Medulla oblongata (tissue), 1 donor: ENCODE measurements around the gene PDE9A.

Experiments
- DNase-seq: peaks from one replicate; pipeline ENCODE4 v3.0.0-alpha.2; 2015; ENCODE audit errors: extremely low spot score

Gene PDE9A

DNA sequence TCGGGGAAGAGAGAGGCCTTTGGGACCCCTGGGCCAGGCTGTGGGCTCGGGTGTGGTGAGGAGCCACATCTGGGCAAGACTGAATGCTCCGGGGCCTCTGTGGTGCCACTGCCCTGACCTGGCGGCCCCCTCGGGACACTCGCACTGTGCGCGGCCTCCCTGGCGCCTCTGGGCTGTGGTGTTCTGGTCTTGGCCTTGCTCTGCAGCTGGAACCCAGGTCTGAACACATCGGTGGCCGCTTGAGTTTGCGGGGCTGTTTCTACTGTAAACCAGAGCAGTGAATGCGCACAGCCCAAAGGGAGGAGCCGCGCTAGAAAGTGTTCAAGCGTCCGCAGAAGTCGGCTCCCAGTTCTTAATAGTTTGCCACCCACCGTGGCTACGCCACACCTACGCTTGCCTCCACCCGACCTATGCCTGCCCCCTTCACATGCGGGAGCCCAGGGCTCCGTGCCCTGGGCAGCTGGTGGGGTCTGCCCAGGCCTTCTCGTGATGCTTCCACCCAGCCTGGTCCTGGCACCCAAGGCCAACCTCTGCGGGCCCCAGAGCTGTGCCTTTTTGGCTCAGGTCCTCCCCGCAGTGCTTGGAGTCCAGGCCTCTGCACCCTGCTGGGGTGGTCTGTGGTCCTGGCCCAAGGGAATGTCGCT, 4.4 kb downstream of the PDE9A start:
- no peak for DNase-seq

DNA sequence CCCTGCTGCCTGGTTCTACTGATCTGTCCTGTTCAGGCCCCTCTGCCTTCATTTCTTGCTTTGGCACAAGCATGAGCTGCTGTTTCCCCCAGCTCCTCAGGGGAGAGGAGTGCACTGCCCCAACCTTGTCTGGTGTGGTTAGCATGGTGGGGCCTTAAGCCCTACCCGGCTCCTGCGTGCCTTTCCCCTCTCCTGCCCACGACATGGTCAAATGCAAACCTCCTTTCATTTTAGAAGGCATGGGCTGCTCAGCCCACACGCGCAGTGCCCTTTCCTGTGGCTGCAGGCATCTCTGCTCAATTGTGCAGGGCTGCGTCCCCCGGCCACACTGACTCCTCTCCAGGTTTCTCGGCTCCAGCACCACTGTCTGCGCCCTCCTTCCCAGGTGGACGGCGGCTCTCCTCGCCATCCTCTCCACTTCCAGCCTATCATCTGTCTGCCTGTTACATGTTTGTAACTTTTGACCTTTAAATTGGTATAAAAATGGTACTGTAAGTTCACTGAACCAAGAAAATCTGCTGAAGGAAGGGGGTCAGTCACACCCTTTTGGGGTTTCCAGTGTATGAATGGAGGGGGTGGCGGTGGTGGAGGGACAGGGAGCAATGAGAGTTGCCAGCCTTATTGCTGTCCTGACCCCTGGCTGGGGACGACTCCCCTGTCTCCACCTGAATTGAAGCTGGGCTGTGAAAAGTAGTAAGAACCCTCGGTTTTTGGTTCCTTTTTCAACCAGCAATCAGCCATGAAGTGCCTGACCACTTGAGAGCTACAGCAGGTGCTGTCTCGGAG, 5.1 kb downstream of the PDE9A start:
- no peak for DNase-seq

- DNase-seq = no peak
Measured at GRCh38 chr21:42659416-42660117, 6.1 kb downstream of the PDE9A start.

DNA sequence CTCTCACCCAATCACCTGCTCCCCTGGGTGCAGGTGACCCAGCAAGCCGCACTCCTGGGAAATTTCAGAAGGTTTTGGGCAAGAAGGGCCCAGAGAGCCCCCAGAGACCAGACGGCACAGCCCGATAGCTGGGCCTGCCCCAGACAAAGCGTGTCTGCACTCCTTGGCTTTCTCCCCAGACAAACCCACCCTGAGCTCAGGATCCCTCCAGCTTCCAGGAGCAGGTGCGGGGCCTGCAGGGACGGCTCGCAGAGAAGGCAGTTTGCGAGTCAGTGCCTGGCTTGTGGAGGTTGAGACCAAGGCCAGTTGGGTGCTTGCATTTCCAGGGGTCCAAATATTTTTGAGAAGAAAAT, 6.7 kb downstream of the PDE9A start:
- no peak for DNase-seq

- no peak for DNase-seq
Measured at GRCh38 chr21:42661688-42662429, 8.4 kb downstream of the PDE9A start.

DNA sequence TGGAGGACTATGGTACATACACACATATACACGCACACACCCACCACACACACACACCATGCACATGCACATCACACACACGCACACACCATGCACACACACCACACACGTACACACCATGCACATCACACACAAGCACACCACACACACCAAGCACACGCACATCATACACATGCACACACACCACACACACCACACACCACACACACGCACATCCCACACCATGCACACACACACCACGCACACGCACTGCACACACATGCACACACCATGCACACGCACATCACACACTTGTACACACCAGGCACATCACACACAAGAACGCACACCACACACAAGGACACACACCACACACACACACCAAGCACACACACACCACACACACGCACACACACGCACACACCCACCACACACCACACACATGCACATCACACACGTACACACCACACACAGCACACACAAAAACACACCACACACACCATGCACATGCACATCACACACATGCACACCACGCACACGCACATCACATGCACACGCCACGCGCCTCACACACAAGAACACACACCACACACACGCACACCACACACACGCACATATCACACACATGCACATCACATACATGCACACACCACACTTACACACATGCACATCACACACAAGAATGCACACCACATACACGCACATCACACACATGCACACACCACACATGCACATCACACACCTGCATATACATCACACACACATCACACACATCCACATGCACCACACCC, 9.2 kb downstream of the PDE9A start:
- no peak for DNase-seq

GRCh38 chr21:42663200-42663750, 9.9 kb downstream of the PDE9A start:
- DNase-seq = no peak

- peak; percentile 43 for DNase-seq
Measured at GRCh38 chr21:42663860-42664535, 10.6 kb downstream of the PDE9A start.

DNA sequence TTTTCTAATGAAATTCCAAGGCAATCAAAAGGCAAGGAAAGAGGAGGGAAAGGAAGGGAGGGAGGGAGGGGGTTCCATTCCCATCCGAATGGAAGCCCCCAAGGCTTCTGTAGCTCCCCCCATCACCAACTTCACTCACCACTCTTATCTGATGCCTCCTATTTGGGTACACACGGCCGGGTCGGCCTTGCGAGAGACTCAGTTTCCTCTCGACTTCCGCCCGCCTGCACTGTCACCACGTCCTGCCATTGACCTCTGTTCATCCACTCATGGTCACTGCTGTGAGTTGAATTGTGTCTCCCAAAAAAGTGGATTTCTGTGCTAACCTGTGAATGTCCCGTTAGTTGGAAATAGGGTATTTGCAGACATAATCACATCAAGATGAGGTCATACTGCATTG, 11.2 kb downstream of the PDE9A start:
- DNase-seq = no peak

GRCh38 chr21:42665026-42665425, 11.6 kb downstream of the PDE9A start:
- DNase-seq = no peak

GRCh38 chr21:42665484-42665883, 12.1 kb downstream of the PDE9A start:
- DNase-seq = peak; percentile 42

DNA sequence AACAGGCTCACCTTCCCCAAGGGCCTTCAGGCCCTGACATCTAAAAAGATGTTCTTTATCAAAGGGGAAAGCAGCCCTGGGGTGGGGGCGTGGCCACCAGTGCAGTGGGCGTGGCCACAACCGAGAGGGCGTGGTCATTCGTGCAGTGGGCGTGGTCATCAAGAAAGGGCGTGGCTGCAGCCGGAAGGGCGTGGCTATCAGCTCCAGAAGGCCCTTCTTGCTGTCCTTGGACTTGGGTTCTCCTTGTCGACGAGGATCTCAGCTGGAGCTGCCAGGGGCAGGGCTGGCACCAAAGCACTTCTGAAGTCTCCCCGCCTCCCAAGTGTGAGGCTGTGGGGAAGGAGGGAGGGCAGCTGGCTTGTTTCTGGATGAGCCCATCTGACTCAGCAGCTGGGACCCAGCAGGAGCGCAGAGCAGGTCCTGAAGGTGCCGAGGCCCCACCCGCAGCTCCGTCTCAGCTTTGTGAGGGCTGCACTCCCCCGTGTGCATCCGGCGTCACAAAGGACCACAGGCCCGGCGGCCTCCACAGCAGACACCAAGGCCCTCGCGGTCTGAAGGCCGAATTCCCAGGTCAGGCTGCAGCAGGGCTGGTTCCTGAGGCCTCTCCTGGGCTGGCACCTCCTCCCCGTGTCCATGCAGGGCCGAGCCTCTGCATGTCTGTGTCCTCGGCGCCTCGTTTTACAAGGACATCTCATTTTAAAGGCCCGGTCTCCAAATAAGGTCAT, 12.8 kb downstream of the PDE9A start:
- peak; percentile 22 for DNase-seq

- DNase-seq = peak; percentile 93
Measured at GRCh38 chr21:42666925-42667324, 13.5 kb downstream of the PDE9A start.

- DNase-seq = no peak
Measured at GRCh38 chr21:42668298-42668992, 15.0 kb downstream of the PDE9A start.

DNA sequence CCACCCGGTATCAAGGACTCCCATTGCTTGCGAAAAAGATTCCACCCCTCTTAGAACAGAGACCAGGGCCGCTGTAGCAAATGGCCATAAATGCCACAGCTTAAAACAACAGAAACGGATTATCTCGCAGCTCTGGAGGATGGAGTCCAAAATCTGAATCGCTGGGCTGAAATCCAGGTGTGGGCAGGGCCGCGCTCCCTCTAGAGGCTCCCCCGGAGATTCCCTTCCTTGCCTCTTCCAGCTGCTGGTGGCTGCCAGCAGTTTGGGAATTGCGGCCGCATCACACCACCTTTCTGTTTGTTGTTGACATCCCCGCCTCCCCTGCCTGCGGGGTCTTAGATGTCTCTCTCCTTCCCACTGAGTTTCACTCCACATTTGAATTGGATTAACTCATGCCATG, 15.6 kb downstream of the PDE9A start:
- no peak for DNase-seq

GRCh38 chr21:42670058-42670880, 16.8 kb downstream of the PDE9A start:
- no peak for DNase-seq

GRCh38 chr21:42670884-42671283, 17.5 kb downstream of the PDE9A start:
- DNase-seq = no peak
